Kidney epithelial cell (primary cell): ENCODE results near the gene GTF2IRD1. TPM values are rescaled to one million over a fixed set of nuclear protein-coding genes. Genes with fewer than 3 reads are reported as not detected.

Experiments
- DNase-seq: peaks from one replicate; pipeline ENCODE4 v3.0.0-alpha.2; 2010; ENCODE audit warnings: low read depth
- H3K27me3 ChIP-seq: 2 replicates; pipeline ENCODE4 v1.6.0; 2011; ENCODE audit warnings: low read length; ENCODE audit not compliant: control insufficient read depth, insufficient read depth
- H3K36me3 ChIP-seq: 2 replicates; pipeline ENCODE4 v1.5.1; 2011; ENCODE audit warnings: low read length; ENCODE audit not compliant: control insufficient read depth, insufficient read depth
- H3K4me3 ChIP-seq: 2 replicates; pipeline ENCODE4 v1.5.1; 2011; ENCODE audit warnings: low read depth, mild to moderate bottlenecking, control low read depth, low read length
- CTCF ChIP-seq: IDR thresholded peaks from 2 replicates; pipeline ENCODE4 v1.5.1; 2011; ENCODE audit warnings: mild to moderate bottlenecking, moderate library complexity, low read length, control low read depth, inconsistent platforms; ENCODE audit not compliant: insufficient read depth, poor library complexity, severe bottlenecking
- total RNA-seq: library from RNA; depleted of rRNA; stranded (reverse); fragments of >200 nt; gene quantifications from 2 replicates; pipeline ENCODE4 v1.2.3, GENCODE V29; 2015

The GTF2IRD1 gene
- total RNA-seq, 1 donor from 2014 or later = 36.8 TPM

GRCh38 chr7:74476626-74477025 lies 22.9 kb downstream of the GTF2IRD1 start:
- Histone ChIP-seq H3K27me3 (no peaks in the 10 kb centered on the region), H3K4me3 (no peak overlapping the region), H3K36me3 (no peaks in the 10 kb centered on the region)
- TF ChIP-seq CTCF = no peak
- DNase-seq = no peak

GRCh38 chr7:74478671-74479065 lies 25.0 kb downstream of the GTF2IRD1 start:
- H3K4me3 ChIP-seq = no peak overlapping the region
- TF ChIP-seq CTCF = no peak
- no peaks in the 10 kb centered on the region for H3K36me3 ChIP-seq
- H3K27me3 ChIP-seq = no peaks in the 10 kb centered on the region
- DNase-seq = no peak

GRCh38 chr7:74479066-74479781 lies 25.5 kb downstream of the GTF2IRD1 start:
- TF ChIP-seq CTCF = no peak
- no peak for DNase-seq
- Histone ChIP-seq H3K4me3 (no peak overlapping the region), H3K36me3 (no peaks in the 10 kb centered on the region), H3K27me3 (no peaks in the 10 kb centered on the region)

- H3K4me3 ChIP-seq = peak overlapping the region; percentile 34
- TF ChIP-seq CTCF = no peak
- no peaks in the 10 kb centered on the region for H3K27me3 ChIP-seq
- H3K36me3 ChIP-seq = no peaks in the 10 kb centered on the region
- DNase-seq = peak; percentile 57
Observed at GRCh38 chr7:74479961-74480829, 26.5 kb downstream of the GTF2IRD1 start.

GRCh38 chr7:74480861-74481417 lies 27.2 kb downstream of the GTF2IRD1 start:
- H3K4me3 ChIP-seq = peak overlapping the region; percentile 34
- no peaks in the 10 kb centered on the region for H3K27me3 ChIP-seq
- no peak for TF ChIP-seq CTCF
- H3K36me3 ChIP-seq = no peaks in the 10 kb centered on the region
- no peak for DNase-seq
